ENCODE measurements around the gene CFC1B.
"Not testable (repeated sequence)": the region's sequence is repeated elsewhere in the genome, so short reads cannot be mapped to it uniquely, and the experiment has no call there.

The CFC1B gene

DNA sequence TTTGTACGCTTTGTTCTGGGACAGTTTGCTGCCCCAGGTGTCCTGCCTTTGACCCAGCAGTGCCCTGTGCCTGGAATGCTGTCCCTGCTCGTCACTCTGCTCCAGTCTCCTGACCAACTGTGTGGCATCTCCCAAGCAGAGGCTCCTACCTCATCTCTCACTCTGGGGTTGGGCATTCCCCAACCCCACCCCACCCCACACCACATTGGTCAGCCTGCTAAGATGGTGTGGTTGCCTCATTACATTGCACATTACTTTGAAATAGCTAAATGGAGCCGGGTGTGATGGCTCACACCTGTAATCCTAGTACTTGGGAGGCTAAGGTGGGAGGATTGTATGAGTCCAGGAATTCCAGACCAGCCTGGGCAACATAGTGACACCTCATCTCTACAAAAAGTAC, 50.9 kb downstream of the CFC1B start:
- not testable (repeated sequence) for DNase-seq

DNA sequence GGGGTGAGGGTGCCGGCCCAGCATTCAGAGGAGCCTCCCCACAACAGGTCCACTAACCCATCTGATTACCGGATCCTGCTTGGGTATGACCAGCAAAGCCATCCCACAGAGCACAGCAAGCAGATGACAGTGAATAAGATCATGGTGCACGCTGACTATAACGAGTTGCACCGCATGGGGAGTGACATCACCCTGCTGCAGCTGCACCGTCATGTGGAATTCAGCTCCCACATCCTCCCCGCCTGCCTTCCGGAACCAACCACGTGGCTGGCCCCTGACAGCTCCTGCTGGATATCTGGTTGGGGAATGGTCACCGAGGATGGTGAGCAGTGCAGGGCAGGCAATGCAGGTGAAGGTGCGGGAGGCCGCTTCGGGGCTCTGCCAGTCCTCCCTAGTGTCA, 53.2 kb downstream of the CFC1B start:
- DNase-seq, result not testable (repeated sequence)

DNA sequence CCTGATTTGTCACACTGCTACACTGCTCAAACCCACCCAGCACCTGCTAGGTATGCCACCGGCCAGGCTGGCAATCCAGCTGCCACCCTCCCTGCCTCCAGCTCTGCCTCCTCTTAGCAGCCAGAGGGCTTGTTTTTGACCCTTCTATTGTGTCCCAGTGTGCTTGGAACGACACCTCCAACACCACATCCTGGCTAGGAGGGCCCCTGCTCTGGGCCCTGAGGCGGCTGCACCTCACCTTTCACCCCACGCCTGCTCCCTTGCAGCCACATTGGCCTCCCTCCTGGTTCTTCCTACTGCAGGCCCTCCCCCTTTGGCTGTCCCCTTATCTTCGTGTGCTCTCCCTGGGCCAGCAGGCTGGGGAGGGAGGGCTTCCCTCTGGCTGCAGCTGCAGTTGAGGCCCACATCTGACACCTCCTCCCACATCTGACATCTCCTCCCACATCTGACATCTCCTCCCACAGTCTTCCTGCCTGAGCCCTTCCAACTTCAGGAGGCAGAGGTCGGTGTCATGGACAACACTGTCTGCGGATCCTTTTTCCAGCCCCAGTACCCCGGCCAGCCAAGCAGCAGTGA, 55.3 kb downstream of the CFC1B start:
- DNase-seq, result not testable (repeated sequence)

DNA sequence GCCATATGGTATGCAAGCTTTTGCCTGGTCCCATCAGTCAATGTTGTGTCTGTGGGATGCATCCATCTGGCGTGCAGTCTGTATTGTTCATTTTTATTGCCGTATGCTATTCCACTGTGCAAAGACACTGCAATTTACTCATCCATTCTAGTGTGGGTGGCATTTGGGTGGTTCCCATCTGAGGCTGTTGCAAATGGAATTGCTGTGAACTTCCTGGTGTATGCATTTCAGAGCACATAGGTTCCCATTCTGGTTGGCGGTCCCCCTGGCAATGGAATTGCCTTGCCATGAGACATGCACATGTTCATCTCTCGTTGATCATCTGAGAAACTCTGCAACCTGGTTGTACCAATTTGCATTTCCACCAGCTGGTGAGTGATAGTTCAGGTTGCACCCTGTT, 56.5 kb downstream of the CFC1B start:
- not testable (repeated sequence) for DNase-seq
